Natural killer cell (primary cell): ENCODE results near the gene ITGA3. TPM values are rescaled to one million over a fixed set of nuclear protein-coding genes. Genes with fewer than 3 reads are reported as not detected.
A peak's percentile ranks its signal among the peaks of the same experiment; 100 is the strongest.

Experiments used
- ATAC-seq, 3 donors: fragments of 150-1000 bp in 2 of 3; fragments of 200-7000 bp in 1 of 3; cut with Tn5 transposase; 1 replicate in 1 of 3; 2 replicates in 2 of 3; pipeline ENCODE4 v1.10.0; 2021; ENCODE audit warnings: mild to moderate bottlenecking in 2 of 3, moderate library complexity in 2 of 3
- DNase-seq, 2 donors: peaks; one replicate each; pipeline versions ENCODE4 v3.0.0 to v3.0.0-alpha.2; 2013 to 2021; ENCODE audit warnings: mixed read lengths in 1 of 2
- H3K27ac ChIP-seq: one replicate; pipeline ENCODE4 v1.5.1; 2013; ENCODE audit warnings: mild to moderate bottlenecking, low read length
- H3K27me3 ChIP-seq: one replicate; pipeline ENCODE4 v1.6.1; 2013; ENCODE audit warnings: low read length; ENCODE audit not compliant: control insufficient read depth, insufficient read depth
- H3K36me3 ChIP-seq: one replicate; pipeline ENCODE4 v1.6.1; 2013; ENCODE audit warnings: low read length; ENCODE audit not compliant: control insufficient read depth, insufficient read depth
- H3K4me1 ChIP-seq: one replicate; pipeline ENCODE4 v1.6.1; 2013; ENCODE audit warnings: low read length; ENCODE audit not compliant: control insufficient read depth, insufficient read depth
- H3K4me3 ChIP-seq: one replicate; pipeline ENCODE4 v1.5.1; 2013; ENCODE audit warnings: low read length
- H3K9me3 ChIP-seq: one replicate; pipeline ENCODE4 v1.6.1; 2013; ENCODE audit warnings: low read length; ENCODE audit not compliant: control insufficient read depth, insufficient read depth
- H3K27ac Mint-ChIP-seq, 2 donors: one replicate each; pipeline ENCODE4 v1.8.0; 2022; ENCODE audit warnings: mild to moderate bottlenecking in 2 of 2, mixed read lengths in 2 of 2, moderate library complexity in 1 of 2
- H3K27me3 Mint-ChIP-seq, 2 donors: one replicate each; pipeline ENCODE4 v1.8.0; 2022; ENCODE audit warnings: low read depth in 2 of 2, mixed read lengths in 2 of 2
- H3K36me3 Mint-ChIP-seq: one replicate; pipeline ENCODE4 v1.8.0; 2022; ENCODE audit warnings: mixed read lengths
- H3K4me1 Mint-ChIP-seq, 2 donors: one replicate each; pipeline ENCODE4 v1.8.0; 2022; ENCODE audit warnings: mixed read lengths in 2 of 2
- H3K4me3 Mint-ChIP-seq: one replicate; pipeline ENCODE4 v1.8.0; 2022; ENCODE audit warnings: mild to moderate bottlenecking, moderate library complexity, mixed read lengths
- H3K9me3 Mint-ChIP-seq, 2 donors: one replicate each; pipeline ENCODE4 v1.8.0; 2022; ENCODE audit warnings: mixed read lengths in 2 of 2
- CTCF ChIP-seq: fragments of 200-600 bp; IDR thresholded peaks from one replicate; pipeline ENCODE4 v1.8.0; 2022; ENCODE audit warnings: antibody characterized with exemption
- WGBS: methylation state at CpG from one replicate; pipeline ENCODE4 v1.1.7; 2013; ENCODE audit warnings: missing lambda C conversion rate; ENCODE audit not compliant: insufficient coverage; 5-methylcytosine and 5-hydroxymethylcytosine counted together
- intact Hi-C: fragments of 100-400 bp; cut with micrococcal nuclease; formaldehyde crosslinking; loops from one replicate; pipeline ENCODE4 v1.14.2; 2022
- total RNA-seq, 4 donors: library from RNA; stranded (reverse); fragments of 120-200 nt in 1 of 4; gene quantifications; one replicate each; pipeline versions ENCODE4 v1.2.3 to v1.2.4, GENCODE V29; 2013 to 2022

The ITGA3 gene
- total RNA-seq, 3 donors from 2014 or later (not counting 1 experiment from before 2014, with no cell fraction given) = 0.47 to 2.8 (median 1.4) TPM

DNA sequence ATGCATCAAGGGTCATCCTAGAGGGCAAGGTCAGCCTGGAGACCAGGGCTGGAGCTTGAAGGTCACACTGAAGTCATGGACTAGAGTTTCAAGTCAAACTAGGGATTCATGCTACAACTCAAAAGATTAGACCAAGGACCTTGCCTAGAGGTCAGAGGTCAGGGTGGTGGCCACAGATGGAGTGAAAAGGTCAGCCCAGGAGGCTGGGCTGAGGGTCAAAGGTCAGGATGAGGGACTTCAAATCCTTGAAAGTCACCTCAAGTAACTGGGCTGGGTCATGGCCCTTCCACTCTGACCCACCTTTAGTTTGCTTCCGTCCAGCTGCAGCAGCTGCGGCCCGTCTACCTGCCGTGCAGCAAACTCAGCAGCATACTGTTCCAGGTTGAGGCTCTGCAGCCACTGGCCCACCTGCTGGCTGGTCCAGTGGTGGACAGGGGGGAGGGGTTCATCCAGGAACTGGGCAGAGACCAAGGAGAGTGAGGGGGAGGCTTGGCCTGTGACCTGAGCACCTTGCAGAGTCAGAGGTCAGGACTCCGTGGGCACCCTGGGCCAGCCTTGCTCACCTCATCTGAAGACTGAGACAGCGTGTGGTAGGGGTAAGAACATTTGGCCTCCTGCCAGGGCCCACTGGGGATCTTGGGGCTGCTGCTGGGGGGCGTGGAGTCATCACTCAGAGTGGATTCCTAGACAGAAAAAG, 57.9 kb downstream of the ITGA3 start:
- H3K9me3 Mint-ChIP-seq = no peaks in the 10 kb centered on the region
- intact Hi-C loops = no loop called here
- peaks cover 12% of the 10 kb centered on the region for H3K36me3 ChIP-seq
- H3K4me3 ChIP-seq = no peak overlapping the region
- 86% methylated on average over 7 of the region's 7 CpGs for WGBS
- peaks cover 12 to 14% of the 10 kb centered on the region in 2 donors for H3K4me1 Mint-ChIP-seq
- no peak overlapping the region for H3K27ac Mint-ChIP-seq
- H3K9me3 ChIP-seq = no peaks in the 10 kb centered on the region
- TF ChIP-seq CTCF = no peak
- no peak for DNase-seq
- no peak overlapping the region for H3K4me3 Mint-ChIP-seq
- no peak for ATAC-seq
- no peaks in the 10 kb centered on the region for H3K36me3 Mint-ChIP-seq
- H3K27ac ChIP-seq = no peak overlapping the region
- H3K4me1 ChIP-seq = peaks cover 11% of the 10 kb centered on the region
- peaks cover 11% of the 10 kb centered on the region for H3K27me3 ChIP-seq
- H3K27me3 Mint-ChIP-seq = peaks cover 27 to 29% of the 10 kb centered on the region in 2 donors

DNA sequence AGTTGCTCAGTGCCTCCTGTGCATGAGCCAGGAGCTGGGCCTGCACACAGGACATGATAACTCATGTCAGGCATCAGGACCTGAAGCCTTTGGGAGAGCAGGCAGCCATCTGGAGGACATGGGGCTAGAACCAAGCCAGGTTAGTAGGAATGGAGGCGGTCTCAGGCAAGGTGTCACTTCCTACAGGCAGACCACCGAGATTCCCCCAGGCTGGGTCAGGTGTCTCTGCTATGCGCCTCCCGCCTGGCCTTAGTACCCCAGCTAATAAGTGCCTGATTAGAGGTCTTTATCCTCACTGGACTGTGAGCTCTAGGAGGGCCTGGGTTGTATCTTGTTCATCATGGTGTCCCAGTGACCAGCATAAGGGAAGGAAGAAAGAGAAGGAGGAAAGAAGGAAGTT, 58.5 kb downstream of the ITGA3 start:
- no peak for TF ChIP-seq CTCF
- peaks cover 12 to 14% of the 10 kb centered on the region in 2 donors for H3K4me1 Mint-ChIP-seq
- H3K36me3 Mint-ChIP-seq = no peaks in the 10 kb centered on the region

GRCh38 chr17:50114849-50115357, 59.0 kb downstream of the ITGA3 start:
- DNase-seq (peak in 1 of 2 donors; percentile 68), ATAC-seq (peak in 2 of 3 donors; percentile 47)
- no peaks in the 10 kb centered on the region for H3K9me3 ChIP-seq
- H3K27me3 ChIP-seq = peaks cover 11% of the 10 kb centered on the region
- H3K27ac Mint-ChIP-seq = no peak overlapping the region
- WGBS = 53% methylated on average over 4 of the region's 6 CpGs
- intact Hi-C loops = no loop called here
- peaks cover 37% of the 10 kb centered on the region in 2 donors for H3K27me3 Mint-ChIP-seq
- peak; percentile 50 for TF ChIP-seq CTCF
- H3K4me3 ChIP-seq = no peak overlapping the region
- H3K36me3 ChIP-seq = peaks cover 3% of the 10 kb centered on the region
- H3K4me1 ChIP-seq = peaks cover 11% of the 10 kb centered on the region
- peak overlapping the region; percentile 42 for H3K4me3 Mint-ChIP-seq
- H3K36me3 Mint-ChIP-seq = no peaks in the 10 kb centered on the region
- H3K27ac ChIP-seq = no peak overlapping the region
- H3K9me3 Mint-ChIP-seq = no peaks in the 10 kb centered on the region
- H3K4me1 Mint-ChIP-seq = peaks cover 12 to 14% of the 10 kb centered on the region in 2 donors

More for the DNA sequence above, 58.5 kb downstream of the ITGA3 start:
- Histone ChIP-seq H3K36me3 (peaks cover 6% of the 10 kb centered on the region), H3K27ac (no peak overlapping the region), H3K4me3 (no peak overlapping the region), H3K9me3 (no peaks in the 10 kb centered on the region), H3K4me1 (peaks cover 11% of the 10 kb centered on the region), H3K27me3 (peaks cover 11% of the 10 kb centered on the region)
- Mint-ChIP-seq H3K9me3 (no peaks in the 10 kb centered on the region), H3K4me3 (no peak overlapping the region), H3K27me3 (peaks cover 32% of the 10 kb centered on the region in 2 donors), H3K27ac (no peak overlapping the region)
- intact Hi-C loops = no loop called here
- ATAC-seq (no peak), DNase-seq (no peak)
- 89% methylated on average over 4 of the region's 4 CpGs for WGBS
